Ishikawa (cell line): Measurements from ENCODE around the gene DNAH17.

ENCODE experiments used
- EGR1 ChIP-seq: IDR thresholded peaks from 2 replicates; pipeline ENCODE4 v1.6.1; 2012
- FOXM1 ChIP-seq: IDR thresholded peaks from 2 replicates; pipeline ENCODE4 v1.6.1; 2012; ENCODE audit warnings: low read depth, borderline replicate concordance
- REST ChIP-seq: IDR thresholded peaks from 2 replicates; pipeline ENCODE4 v1.6.1; 2012; ENCODE audit warnings: low read depth, mild to moderate bottlenecking
- YY1 ChIP-seq: IDR thresholded peaks from 2 replicates; pipeline ENCODE4 v1.6.1; 2012; ENCODE audit warnings: low read depth

- TF ChIP-seq EGR1 = no peak
- TF ChIP-seq YY1 = no peak
- TF ChIP-seq FOXM1 = no peak
- TF ChIP-seq REST = no peak
Observed at GRCh38 chr17:78504156-78504925, 72.9 kb downstream of the DNAH17 start.
